ENCODE data around the gene PPFIBP1. TPM values are rescaled to one million over a fixed set of nuclear protein-coding genes. Genes with fewer than 3 reads are reported as not detected.

Gene PPFIBP1
- polyA plus RNA-seq, 3 donors, result 12.1 to 35.0 (median 19.6) TPM

DNA sequence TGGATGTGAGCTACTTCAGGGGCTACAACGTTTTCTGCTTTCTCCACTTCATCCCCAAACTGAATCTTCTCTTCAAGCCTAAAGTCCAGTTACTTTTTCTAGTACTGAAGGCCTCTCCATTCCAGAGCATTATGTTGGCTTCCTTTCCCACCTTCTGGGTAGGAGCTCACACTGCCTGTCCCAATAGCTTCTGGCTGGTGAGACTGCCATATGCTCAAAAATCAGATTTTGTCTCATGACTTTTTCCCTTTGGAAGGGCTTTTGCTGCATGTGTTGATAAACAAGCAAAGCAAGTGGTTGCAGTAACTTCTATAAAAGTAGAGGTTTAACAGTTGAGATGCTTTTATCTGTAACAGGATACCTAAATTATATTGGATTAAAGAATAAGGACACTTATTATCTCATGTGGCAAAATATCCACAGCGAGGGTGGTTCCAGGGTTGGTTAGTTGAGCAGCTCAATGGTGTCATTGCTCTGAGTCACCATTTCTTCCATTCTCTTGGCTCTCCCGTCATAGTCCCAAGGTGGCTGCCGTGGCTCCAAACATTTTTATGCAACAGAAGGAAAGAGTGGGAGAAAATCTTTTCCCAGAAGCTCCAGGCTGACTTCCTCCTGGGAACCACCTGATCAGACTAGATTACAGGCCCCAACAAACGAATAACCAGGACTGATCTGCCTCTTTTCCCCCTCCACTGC, 15.1 kb upstream of the PPFIBP1 start:
- no peak overlapping the region for H3K27ac ChIP-seq (ENCODE audit: low read depth, low read length)
- 70 to 87% (median 75%) methylated on average over 5 of the region's 5 CpGs for WGBS, 3 donors

DNA sequence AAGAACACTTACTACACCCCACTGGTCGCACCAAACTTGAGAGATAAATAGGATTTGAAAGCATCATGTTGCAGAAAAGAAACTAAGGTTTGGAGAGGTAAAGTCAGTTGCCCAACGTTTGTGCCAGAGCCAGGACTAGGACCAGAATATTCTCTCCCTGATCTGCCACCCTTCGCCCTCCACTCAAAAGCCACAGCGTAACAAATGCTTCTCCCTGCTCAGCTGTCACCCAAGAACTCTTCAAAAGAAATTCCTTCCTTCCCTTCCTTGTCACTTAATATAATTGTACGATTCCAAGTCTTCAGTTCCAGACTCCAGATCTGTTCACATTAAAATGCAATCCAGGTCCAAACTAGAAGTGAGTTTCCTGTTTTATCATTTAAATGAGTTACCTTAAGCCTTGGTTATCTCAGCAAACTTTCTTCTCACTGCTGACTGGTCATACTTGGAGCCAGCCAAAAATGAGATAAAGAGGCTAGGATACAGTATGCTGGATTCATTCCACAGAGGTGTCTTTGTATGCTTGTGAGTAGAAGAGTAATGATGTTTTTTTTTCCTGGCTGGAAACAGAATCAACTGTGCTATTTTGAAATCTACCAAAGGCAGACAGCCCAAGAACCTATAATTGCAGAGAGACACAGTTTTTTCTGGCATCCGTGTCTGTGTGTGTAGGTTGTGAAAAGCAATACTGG, 12.8 kb upstream of the PPFIBP1 start:
- WGBS, 3 donors, result 66 to 74% (median 70%) methylated on average over 6 of the region's 6 CpGs
- no peak overlapping the region for H3K27ac ChIP-seq (ENCODE audit: low read depth, low read length)

DNA sequence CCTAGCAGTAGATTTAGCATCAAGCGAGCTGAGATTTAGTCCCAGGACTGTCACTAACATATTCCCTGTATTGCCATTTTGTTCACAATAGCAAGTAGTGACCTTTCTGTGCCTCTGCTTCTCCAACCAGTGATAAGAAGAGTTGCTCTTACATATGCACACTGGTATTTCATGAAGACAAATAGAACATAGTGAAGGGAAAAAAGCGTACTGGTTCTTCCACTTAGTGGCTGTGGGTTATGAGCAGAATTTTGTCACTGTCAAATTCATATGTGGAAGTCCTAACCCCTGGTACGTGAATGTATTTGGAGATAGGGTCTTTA, 12.3 kb upstream of the PPFIBP1 start:
- no peak overlapping the region for H3K27ac ChIP-seq (ENCODE audit: low read depth, low read length)
- WGBS, 3 donors, result 67 to 74% (median 69%) methylated on average over 3 of the region's 3 CpGs

DNA sequence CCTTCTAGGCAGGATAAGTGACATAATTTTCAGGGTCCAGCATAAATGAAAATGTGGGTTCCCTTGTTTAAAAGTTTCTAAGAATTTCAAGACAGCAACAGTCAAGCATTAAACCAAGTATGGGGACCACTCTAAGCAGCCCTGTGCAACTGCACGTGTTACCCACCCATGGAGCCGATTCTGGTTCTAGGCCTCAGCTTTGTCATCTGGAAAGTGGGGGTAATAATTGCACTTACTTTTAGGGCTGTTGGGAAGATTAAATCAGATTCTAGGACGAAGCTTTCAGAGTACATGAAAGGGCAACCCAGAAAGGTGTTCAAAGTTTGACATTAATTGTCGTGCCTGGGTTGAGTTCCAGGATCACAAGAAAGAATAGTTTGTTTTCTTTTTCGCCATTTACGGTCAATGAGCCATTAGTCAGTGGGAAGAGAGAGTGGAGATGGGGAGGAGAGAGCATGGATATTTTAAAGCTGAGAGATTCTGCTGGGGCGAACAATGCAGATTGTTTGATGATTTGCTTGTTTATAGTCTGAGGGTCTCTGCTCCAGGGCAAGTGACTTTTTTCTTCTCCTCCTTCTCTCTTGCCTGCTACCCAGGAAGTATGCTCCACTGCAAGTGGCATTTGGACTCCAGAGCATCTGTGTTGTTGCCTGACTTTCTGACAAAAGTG, 10.7 kb upstream of the PPFIBP1 start:
- H3K27ac ChIP-seq (ENCODE audit: low read depth, low read length), result no peak overlapping the region
- 82 to 97% (median 96%) methylated on average over 7 of the region's 7 CpGs for WGBS, 3 donors

DNA sequence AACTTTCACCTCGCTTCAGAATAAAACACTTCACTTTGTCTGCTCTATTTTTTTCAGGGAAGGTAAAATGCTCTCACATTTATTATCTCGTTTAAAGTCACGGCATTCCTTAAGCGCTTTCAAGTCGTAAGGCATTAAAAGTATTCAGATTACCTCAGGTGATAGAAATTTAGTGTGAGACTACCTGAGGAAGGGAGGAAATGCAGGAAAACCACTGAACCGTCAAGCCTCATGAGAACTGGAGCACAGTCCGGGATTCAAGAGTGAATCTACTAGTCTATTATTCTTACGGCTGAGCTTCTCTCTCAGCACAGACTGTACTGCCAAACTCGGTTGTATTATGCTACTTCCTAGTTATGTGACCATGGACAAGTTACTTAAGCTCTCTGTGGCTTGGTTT, 8.3 kb upstream of the PPFIBP1 start:
- H3K27ac ChIP-seq (ENCODE audit: low read depth, low read length), result no peak overlapping the region
- WGBS, 3 donors, result 59 to 85% (median 75%) methylated on average over 9 of the region's 9 CpGs

DNA sequence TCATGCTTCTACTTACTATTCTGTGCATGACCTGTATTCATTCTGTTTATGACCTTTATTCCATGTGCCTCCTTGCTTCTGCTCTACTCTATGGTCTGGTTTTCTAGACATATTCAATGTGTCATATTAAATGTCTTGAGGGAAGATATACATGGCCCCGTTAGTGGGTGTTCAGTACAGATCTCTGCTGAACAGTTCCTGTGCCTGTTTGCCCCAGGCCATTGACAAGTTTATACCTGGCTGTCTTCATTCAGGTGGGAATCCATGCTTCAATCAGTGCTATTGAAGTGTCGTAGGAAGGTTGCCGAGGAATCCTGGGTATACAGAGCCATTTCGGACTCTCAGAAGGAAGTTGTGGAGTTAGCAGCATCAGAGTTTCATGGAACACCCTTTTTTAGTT, 7.4 kb upstream of the PPFIBP1 start:
- no peak overlapping the region for H3K27ac ChIP-seq (ENCODE audit: low read depth, low read length)
- WGBS, 3 donors, result 67 to 86% (median 72%) methylated on average over 4 of the region's 4 CpGs

DNA sequence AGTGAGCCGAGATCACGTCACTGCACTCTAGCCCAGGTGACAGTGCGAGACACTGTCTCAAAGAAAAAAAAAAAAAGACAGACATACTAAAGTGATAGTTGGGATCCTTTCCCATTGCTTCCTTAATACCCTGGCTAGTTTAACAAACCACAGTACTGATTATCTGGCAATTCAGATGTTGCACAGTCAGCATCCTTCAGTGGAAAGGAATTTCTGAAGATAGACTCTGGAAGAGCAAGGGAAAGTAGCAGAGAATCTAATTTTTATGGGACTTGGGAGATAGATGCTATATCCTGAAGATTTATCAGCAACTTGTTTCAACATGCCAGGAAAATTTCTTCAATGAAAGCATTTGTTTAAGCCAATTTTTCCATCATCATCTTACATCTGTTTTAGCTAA, 6.5 kb upstream of the PPFIBP1 start:
- 89 to 93% (median 92%) methylated on average over 3 of the region's 3 CpGs for WGBS, 3 donors
- H3K27ac ChIP-seq (ENCODE audit: low read depth, low read length), result no peak overlapping the region

DNA sequence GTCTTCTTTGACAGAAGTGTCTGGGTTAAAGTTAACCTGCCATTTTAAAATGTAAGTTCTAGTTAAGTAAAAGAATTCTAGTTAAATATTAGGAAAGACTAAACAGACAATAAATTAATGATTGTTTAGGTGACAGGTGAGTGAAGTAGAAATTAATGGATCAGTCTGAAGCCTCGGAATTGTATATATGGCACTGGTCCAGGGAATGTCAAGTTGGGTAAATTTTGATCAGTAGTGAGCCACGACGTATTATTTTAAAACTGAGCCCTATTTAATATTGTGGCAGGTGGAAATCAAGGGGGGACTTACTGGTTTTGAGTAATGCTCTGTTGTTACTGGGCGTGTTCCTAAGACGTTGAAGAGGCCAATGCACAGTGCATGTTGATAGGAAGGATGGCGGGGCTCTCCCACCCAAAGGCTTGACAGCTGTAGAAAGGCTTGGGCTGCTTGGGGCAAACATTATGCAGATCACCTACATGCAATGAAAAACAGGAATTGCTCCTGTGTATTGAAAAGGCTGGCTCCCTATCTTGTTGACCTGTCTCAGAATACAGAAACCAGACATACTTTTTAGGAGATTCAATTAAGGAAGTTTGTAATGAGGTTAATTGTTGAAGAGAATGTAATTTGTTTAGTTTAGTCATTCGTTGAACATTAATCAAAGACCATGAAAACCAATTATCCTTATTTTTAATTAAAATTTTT, 5.9 kb upstream of the PPFIBP1 start:
- WGBS, 3 donors, result 56 to 87% (median 80%) methylated on average over 7 of the region's 7 CpGs
- H3K27ac ChIP-seq (ENCODE audit: low read depth, low read length), result no peak overlapping the region

DNA sequence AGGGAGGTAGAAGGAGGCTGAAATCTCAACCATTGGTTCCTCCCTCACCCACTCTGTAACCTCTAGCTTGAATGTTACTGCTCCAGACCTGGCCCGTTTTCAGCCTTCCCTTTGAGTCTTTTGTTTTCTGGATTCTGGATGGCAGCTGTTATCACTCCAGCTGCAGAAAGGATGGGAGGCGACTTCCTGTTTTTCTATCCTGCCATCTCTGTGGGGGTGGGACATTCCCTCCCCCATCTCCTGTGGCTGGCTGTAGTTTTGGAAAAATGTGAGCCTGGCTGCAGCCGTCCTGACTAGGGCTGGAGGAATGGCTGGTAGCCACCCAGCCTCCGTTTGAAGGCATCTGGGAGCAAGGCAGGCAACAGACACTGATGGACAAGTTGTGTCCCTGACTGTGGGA, 2.9 kb upstream of the PPFIBP1 start:
- no peak overlapping the region for H3K27ac ChIP-seq (ENCODE audit: low read depth, low read length)
- 38 to 67% (median 50%) methylated on average over 4 of the region's 4 CpGs for WGBS, 3 donors

DNA sequence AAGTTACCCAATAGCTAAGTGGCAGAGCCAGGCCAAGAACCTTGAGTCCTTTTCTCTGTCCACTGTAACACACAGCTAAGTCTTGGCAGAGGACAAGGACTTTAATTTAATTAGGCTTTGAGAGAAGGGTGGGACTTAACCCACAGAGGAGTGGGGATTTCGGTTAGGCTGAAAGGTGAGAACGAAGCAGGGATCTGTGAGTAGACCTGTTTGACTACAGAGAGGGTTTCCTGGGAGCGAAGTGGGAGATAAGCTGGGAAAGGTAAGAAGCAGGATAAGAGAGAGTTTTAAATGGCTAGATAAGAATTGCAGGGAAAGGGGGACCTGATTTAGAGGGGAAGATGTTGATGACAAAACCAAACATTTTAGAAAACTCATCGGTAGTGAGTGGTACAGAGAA, 2.0 kb upstream of the PPFIBP1 start:
- H3K27ac ChIP-seq (ENCODE audit: low read depth, low read length), result no peak overlapping the region
- 92 to 97% (median 93%) methylated on average over 4 of the region's 4 CpGs for WGBS, 3 donors

DNA sequence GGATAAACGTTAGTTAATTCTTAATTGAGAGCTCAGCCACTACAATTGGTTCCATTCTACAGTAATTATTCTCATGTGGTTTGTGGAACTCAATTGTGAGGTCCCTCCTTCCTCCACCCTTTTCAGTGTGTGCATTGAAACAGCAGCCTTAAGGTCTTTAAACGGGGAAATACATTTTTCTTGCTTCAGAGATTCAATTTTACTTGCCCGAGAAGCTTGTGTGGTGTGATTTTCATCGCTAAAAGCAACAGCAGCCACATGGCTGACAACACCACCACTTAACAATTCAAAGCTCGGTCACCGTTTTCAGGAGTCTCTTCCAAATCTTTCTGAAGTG, 733 bp upstream of the PPFIBP1 start:
- WGBS, 3 donors, result 1% methylated on average over 6 of the region's 6 CpGs
- peak overlapping the region; percentile 69 for H3K27ac ChIP-seq (ENCODE audit: low read depth, low read length)

DNA sequence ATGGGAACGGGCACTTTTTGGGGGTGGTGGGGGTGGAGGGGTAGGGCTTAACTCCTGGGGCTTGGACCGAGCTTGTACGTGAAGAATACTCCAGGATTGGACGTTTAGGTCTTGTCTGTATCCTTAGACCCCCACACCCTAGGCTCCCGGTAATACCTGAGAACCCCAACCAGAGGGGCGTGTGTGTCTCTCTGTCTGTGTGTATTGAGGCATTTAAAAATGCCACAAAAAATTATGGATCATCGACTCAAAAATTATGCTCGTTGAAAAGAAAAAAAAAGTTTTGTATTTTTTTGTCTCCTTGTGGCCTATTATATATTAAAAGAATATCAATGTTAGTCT, 459 bp downstream of the PPFIBP1 start:
- WGBS, 3 donors, result 0 to 1% (median 0%) methylated on average over 8 of the region's 8 CpGs
- H3K27ac ChIP-seq (ENCODE audit: low read depth, low read length), result peak overlapping the region; percentile 76

DNA sequence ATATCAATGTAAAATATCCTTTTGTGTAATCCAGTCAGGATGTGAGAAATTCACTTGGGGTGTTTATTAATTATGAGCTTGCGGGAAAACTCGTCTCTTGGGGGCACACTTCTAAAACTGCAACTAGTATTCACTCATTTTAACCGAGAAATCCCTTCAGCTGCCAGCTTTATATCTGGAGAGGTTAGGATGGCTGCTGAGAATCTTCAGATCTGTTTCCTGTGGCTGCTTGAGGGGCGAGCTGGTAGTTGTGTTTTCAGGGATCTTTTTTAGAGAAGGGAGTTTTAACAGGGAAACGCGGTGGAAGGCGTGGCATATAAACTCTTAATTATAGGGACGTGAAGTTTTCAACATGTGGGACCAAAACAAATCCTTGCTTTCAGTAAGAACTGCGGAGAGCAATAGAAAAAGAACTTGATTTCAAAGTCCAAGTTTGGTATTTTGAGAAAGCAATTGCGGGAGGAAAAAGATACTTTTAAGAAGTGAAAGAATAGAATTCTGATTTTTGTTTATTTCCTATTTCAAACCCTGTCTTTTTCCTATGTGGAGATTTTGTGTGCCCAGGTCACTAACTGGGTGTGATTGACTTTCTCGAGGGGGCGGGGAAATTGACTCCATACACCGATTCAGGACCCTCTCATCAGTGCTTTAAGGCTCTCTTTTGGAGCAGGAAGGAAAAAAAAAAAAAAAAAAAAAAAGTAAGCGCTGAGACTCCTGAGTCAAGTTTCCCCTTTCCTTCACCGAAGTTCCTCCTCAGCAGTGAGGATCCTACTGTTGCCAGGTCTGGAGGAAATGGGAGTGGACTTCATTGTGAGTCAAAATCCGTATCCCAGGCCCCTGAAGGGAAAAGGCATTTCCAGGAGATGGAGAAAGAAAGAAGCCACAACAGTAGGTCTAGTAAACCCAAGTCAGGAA, 1.1 kb downstream of the PPFIBP1 start:
- 1 to 2% (median 2%) methylated on average over 16 of the region's 16 CpGs for WGBS, 3 donors

DNA sequence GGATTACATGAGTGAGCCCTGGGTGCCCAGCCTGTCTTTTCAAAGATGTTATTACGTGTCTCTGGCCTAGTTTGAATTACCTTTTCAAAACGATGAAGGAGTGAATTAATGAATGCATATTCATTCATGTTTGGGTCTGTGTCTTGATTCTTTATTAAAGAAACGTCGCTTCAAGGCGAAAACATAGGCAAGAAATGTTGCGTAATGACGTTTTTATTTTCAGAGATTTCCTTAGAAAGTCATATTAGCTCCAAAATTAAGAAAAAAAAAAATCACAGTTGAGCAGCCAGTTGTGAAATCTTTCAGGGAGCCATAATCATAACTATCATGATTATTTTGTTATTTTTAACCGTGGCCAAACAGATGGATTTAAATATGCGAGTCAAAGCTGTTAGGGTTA, 3.5 kb downstream of the PPFIBP1 start:
- no peak overlapping the region for H3K27ac ChIP-seq (ENCODE audit: low read depth, low read length)
- 70 to 83% (median 77%) methylated on average over 9 of the region's 9 CpGs for WGBS, 3 donors

More for the DNA sequence above, 1.1 kb downstream of the PPFIBP1 start:
- no peak overlapping the region for H3K27ac ChIP-seq (ENCODE audit: low read depth, low read length)

DNA sequence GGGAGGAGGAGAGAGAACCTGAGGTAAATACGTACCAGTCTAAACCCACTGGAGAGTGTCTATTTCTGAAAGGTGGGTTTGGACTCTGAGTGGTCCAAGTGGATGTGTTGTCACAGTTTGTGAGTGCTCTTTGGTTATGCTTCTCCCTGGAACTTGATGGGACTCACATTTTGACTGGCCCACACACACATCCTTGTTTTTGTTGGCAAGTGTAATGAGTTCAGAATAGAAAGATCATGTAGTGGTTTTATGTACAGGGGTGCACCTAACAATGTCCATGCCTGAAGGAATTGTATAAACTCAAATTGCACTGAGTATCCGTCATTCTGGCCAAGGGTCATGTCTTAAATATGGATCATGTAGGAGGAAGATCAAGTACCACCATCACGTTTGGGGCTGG, 4.8 kb downstream of the PPFIBP1 start:
- H3K27ac ChIP-seq (ENCODE audit: low read depth, low read length), result no peak overlapping the region
- WGBS, 3 donors, result 87 to 93% (median 92%) methylated on average over 3 of the region's 3 CpGs

DNA sequence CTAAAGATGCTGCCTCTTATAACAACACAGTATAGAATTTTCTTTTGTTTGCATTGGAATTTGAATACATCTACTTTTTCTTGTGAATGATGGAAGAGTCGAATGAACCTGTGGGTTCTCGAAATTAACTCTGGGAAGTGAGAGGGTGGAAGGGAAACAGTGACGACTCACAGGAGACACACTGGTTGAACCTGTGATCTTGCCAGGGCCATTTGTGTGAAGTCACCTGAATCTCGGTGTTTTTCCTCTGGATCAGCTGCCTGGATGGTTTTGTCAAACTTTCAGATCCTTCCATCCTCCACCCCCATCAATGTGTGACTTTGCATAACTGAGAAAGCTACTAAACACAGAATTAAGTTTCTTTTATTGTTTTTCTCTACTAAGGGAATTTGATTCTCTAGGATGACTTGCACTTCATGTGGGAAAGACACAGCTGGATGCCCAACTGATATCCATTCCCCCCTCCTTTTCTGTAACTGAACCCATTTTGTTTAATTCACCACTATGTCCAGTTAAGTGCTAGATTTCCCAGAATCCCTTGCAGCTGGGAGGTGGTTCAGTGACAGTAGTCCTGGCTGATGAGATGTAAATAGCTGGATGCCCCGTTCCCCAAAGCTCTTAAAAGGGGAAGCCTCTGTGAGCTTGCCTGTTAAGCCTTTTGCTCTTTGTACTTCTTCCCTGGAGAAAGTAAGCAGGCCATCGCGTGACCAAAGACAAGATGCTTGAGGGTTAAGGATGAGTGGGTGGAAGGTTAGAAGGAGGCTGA, 6.3 kb downstream of the PPFIBP1 start:
- 56 to 78% (median 72%) methylated on average over 7 of the region's 7 CpGs for WGBS, 3 donors
- no peak overlapping the region for H3K27ac ChIP-seq (ENCODE audit: low read depth, low read length)

DNA sequence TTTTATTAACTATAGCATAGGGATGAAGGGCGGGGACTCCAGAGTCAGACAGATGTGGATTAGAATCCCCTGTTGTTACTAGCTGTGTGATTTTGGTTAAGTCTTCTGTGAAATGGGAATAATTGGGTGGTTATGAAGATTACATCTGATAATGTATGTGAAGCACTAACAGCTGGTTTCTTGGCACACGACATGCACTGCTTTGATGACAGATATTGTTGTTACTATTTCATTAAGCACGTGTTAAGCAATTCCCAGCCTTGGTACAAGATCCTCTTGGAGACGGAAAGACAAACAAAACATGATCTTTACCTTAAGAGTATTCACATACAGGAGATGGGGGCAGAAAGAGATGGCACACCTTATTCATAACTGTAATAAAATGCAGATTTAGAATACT, 7.9 kb downstream of the PPFIBP1 start:
- no peak overlapping the region for H3K27ac ChIP-seq (ENCODE audit: low read depth, low read length)
- 44 to 71% (median 65%) methylated on average over 4 of the region's 4 CpGs for WGBS, 3 donors

Data from adipose tissue (tissue), 3 donors.